Right cardiac atrium (tissue), 5 donors: ENCODE results near the gene CRIP1. TPM values are rescaled to one million over a fixed set of nuclear protein-coding genes. Genes with fewer than 3 reads are reported as not detected.
A peak's percentile ranks its signal among the peaks of the same experiment; 100 is the strongest.

ENCODE experiments used
- ATAC-seq, 2 donors: fragments of 200-7000 bp; cut with Tn5 transposase; one replicate each; pipeline versions ENCODE4 v1.8.0 to v1.9.1; 2020; ENCODE audit warnings: moderate library complexity in 2 of 2, mild to moderate bottlenecking in 1 of 2
- DNase-seq, 3 donors: peaks; one replicate each; pipeline ENCODE4 v3.0.0-alpha.2; 2020
- H3K27ac ChIP-seq: one replicate; pipeline ENCODE4 v1.5.1; 2013; ENCODE audit warnings: mild to moderate bottlenecking, low read length, control low read depth, moderate library complexity
- H3K27me3 ChIP-seq: one replicate; pipeline ENCODE4 v1.6.1; 2013; ENCODE audit not compliant: control insufficient read depth, insufficient read depth
- H3K4me1 ChIP-seq: one replicate; pipeline ENCODE4 v1.6.1; 2013; ENCODE audit warnings: low read length; ENCODE audit not compliant: control insufficient read depth, insufficient read depth
- H3K4me3 ChIP-seq: one replicate; pipeline ENCODE4 v1.5.1; 2013; ENCODE audit warnings: low read length, control low read depth
- H3K9me3 ChIP-seq: one replicate; pipeline ENCODE4 v1.6.1; 2013; ENCODE audit warnings: low read length; ENCODE audit not compliant: control insufficient read depth
- WGBS: extraction: QIAGEN DNeasy Blood & Tissue Kit; methylation state at CpG from one replicate; pipeline ENCODE4 v1.1.7; 2013; 5-methylcytosine and 5-hydroxymethylcytosine counted together
- intact Hi-C, 4 donors: fragments of 100-400 bp; cut with DNase I; formaldehyde crosslinking; loops; one replicate each; pipeline versions ENCODE4 v1.11.0 to v1.14.0; 2022 to 2023
- polyA plus RNA-seq: library from polyadenylated mRNA; stranded (reverse); fragments of 200-250 nt; gene quantifications from one replicate; pipeline ENCODE4 v1.2.3, GENCODE V29; 2013
- total RNA-seq, 4 donors: library from RNA; stranded (reverse); fragmentation: NEBNext Ultra II Directional; extraction: Animal tissue kit (Norgen Biotek cat#: 25700); gene quantifications; one replicate each; pipeline ENCODE4 v1.2.1, GENCODE V29; 2021
- donor health status: healthy with polysubstance abuse.
- donor health status: DM: no; HTN: yes; CAD: no.
- donor health status: DM: no; HTN: no; CAD: no.
- donor health status: DM: no; HTN: yes; CAD: no; lungs with severe emphysema.
- donor health status: DM: yes; HTN: yes; CAD: no.

The CRIP1 gene
- total and polyA plus RNA-seq, 5 donors: 161 to 243 (median 204) TPM

DNA sequence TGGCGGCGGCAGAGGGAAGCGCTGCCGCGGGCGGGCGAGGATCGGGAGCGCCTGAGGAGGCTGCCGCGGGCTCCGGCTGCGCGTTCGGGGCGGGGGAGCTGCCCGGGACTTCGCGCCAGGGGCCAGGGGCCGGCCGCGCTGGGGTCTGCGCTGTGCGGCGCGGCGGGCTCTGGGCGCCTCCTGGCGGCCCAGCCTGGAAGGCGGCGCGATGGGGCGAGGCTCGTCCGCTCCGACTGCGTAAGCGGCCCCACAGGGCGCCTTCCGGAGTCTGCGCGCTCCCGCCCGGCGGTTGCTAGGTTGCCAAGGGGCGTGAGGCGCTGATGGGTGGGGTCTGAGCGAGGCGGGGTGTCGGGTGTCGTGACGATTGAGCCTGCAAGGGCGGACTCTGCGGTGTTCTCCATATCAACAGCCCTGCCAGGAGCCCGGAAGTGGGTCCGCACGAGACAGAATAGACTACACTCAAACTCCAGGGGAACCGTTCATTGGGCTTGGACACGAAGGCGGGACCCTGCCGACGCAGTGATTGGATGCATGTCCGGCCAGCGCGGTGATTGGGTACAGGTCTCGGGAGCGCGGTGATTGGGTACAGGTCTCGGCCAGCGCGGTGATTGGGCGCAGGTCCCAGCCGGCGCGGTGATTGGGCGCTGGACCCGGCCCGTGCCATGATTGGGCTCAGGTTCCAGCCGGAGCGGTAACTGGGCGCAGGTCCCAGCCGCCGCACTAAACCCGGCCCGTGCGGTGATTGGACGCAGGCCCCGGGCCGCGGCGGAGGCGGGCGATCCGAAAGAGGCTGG lies 4.1 kb downstream of the CRIP1 start, which contains the start of gene TEDC1:
Gene TEDC1, plus strand, starts transcription at position 675 of the 794 bp plus-strand sequence. CDS start 130 bp downstream, outside the sequence.
- Histone ChIP-seq H3K4me3 (peak within 1 kb of the TSS; percentile 61), H3K27ac (peak within 1 kb of the TSS; percentile 72), H3K9me3 (no peaks in the 10 kb centered on the region), H3K27me3 (no peaks in the 10 kb centered on the region), H3K4me1 (peaks cover 5% of the 10 kb centered on the region)
- ATAC-seq (peak; percentile 84 to 87), DNase-seq (peak; percentile 100)
- intact Hi-C loops: loop anchor here in 1 of 4 donors (5.0 kb wide), 1 partner anchor 118 kb away; no protein-coding TSS in a partner anchor
- under 1% methylated on average over 94 of the region's 94 CpGs for WGBS

DNA sequence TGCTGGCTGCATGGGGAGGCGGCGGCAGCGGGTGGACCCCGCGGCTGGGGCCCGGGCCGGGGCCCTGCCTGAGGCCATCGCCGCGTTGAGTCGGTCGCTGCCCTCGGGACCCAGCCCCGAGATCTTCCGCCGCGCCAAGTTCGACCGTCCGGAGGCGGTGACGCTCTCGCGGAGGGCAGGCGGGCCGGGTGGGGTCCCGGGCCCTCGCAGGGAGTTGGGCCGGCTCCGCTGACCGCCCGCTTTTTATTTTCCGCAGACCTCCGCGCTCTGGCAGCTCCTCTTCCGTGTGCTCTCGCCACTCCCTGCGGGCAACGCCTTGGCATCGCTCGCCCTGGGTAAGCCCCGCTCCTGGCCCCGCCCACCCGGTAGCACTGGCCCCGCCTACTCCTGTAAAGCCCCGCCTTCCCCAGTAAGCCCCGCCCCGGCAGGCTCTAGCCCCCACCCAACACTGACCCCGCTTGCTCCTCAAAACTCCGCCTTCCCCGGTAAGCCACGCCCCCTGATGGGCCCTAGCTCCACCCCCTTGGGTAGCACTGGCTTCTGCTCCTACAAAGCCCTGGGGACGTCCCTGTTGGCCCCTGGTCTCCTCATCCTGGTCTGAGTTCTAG lies 4.8 kb downstream of the CRIP1 start:
- 2% methylated on average over 53 of the region's 53 CpGs for WGBS
- DNase-seq (peak; percentile 77 to 92 (median 89)), ATAC-seq (peak; percentile 1 to 14)
- intact Hi-C loops: loop anchor here in 1 of 4 donors (5.0 kb wide), 1 partner anchor 119 kb away; no protein-coding TSS in a partner anchor
- Histone ChIP-seq H3K4me3 (peak overlapping the region; percentile 61), H3K9me3 (no peaks in the 10 kb centered on the region), H3K27me3 (no peaks in the 10 kb centered on the region), H3K4me1 (no peaks in the 10 kb centered on the region), H3K27ac (peak overlapping the region; percentile 58)

GRCh38 chr14:105492031-105492970 lies 5.6 kb downstream of the CRIP1 start:
- intact Hi-C loops: loop anchor here in 1 of 4 donors (5.0 kb wide), 1 partner anchor 120 kb away; no protein-coding TSS in a partner anchor
- DNase-seq (peak; percentile 58 to 80 (median 75)), ATAC-seq (no peak)
- 86% methylated on average over 24 of the region's 24 CpGs for WGBS
- Histone ChIP-seq H3K4me1 (no peaks in the 10 kb centered on the region), H3K27ac (no peak overlapping the region), H3K27me3 (no peaks in the 10 kb centered on the region), H3K4me3 (no peak overlapping the region), H3K9me3 (no peaks in the 10 kb centered on the region)

DNA sequence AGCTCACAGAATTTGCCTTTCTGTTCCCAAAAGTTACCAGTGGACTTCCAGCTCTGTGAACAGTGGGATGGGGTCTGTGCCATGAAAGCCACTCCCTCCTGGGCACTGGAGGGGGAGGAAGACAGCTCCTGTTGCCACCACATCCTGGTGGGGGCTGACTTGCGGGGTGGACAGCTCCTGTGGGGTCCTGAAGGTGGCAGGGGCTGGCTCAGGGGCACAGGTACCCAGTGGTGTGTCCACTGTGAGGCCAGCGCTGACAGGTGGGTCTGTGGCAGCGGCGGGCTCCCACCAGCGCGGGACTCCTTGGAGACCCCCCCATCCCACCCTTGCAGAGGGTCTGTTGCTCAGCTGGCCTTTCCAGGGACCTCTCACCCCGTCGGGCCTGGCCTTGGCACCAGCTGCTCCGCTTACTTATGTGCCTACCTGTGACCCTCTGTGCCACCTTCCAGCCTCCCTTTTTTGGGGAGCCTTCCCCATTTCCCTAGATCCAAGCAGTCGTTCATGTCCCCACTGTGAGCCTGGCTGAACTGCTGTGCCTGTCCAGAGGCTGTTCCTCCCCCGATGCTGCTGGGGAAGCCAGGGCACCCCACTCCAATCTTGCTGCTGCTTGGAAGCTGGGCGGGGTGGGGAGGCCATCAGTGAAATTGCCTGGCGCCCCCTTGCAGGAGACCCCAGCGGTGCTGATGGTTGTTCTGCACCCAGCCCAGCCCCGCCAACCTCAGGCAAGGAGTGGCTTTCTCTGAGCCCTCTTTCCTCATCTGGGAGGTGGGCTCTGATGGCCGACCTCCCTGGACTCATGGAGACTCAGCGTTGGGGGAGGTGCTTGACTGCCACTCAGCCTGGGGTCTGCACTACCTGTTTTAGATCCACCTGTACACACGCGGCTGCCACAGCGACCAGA lies 6.5 kb downstream of the CRIP1 start:
- intact Hi-C loops: loop anchor here in 1 of 4 donors (5.0 kb wide), 1 partner anchor 121 kb away; no protein-coding TSS in a partner anchor
- Histone ChIP-seq H3K4me1 (no peaks in the 10 kb centered on the region), H3K9me3 (no peaks in the 10 kb centered on the region), H3K27ac (no peak overlapping the region), H3K4me3 (no peak overlapping the region), H3K27me3 (no peaks in the 10 kb centered on the region)
- 93% methylated on average over 20 of the region's 20 CpGs for WGBS
- ATAC-seq (no peak), DNase-seq (peak in 2 of 3 donors; percentile 66 to 67)

DNA sequence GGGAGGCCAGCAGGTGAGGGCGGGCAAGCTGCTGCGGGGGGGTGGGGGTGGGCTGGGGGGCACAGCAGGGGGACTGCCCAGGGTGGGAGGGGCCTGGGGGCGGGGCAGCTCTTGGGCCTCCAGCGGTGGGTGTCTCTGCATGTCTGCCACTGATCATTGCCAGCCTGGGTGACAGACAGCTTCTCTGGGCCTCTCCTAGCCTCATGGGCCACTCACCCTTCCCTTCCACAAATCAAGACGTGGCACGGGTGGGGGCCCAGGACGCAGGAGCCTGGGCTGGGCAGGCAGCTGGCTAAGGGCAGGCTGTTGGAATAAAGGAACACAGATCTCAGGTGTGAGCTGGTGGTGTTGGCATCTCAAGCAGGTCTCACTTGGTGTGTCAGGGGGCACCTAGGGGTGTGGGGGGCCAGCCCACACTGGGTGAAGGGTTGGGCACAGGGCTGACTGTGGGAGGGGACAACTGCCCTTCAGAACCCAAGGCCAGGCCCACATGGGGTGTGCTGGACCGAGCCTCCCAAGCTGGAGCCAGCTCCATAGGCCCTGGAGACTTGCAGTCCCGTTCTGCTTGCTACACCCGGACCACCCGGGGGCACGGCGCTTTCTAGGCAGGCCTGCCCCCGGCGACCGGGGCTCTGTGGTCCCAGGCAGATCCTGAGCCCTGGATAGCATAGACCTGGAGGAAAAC lies 7.4 kb downstream of the CRIP1 start:
- ATAC-seq (no peak), DNase-seq (peak in 2 of 3 donors; percentile 54 to 70)
- H3K9me3 ChIP-seq: no peaks in the 10 kb centered on the region
- WGBS: 89% methylated on average over 16 of the region's 16 CpGs
- H3K4me3 ChIP-seq: no peak overlapping the region
- no peaks in the 10 kb centered on the region for H3K4me1 ChIP-seq
- H3K27ac ChIP-seq: no peak overlapping the region
- intact Hi-C loops: loop anchor here in 1 of 4 donors (5.0 kb wide), 1 partner anchor 122 kb away; no protein-coding TSS in a partner anchor
- no peaks in the 10 kb centered on the region for H3K27me3 ChIP-seq

GRCh38 chr14:105494606-105494929 lies 7.9 kb downstream of the CRIP1 start:
- H3K4me3 ChIP-seq: no peak overlapping the region
- H3K27me3 ChIP-seq: no peaks in the 10 kb centered on the region
- H3K27ac ChIP-seq: no peak overlapping the region
- ATAC-seq (no peak), DNase-seq (no peak)
- H3K9me3 ChIP-seq: no peaks in the 10 kb centered on the region
- intact Hi-C loops: loop anchor here in 1 of 4 donors (5.0 kb wide), 1 partner anchor 122 kb away; no protein-coding TSS in a partner anchor
- WGBS: 98% methylated on average over 6 of the region's 6 CpGs
- no peaks in the 10 kb centered on the region for H3K4me1 ChIP-seq

DNA sequence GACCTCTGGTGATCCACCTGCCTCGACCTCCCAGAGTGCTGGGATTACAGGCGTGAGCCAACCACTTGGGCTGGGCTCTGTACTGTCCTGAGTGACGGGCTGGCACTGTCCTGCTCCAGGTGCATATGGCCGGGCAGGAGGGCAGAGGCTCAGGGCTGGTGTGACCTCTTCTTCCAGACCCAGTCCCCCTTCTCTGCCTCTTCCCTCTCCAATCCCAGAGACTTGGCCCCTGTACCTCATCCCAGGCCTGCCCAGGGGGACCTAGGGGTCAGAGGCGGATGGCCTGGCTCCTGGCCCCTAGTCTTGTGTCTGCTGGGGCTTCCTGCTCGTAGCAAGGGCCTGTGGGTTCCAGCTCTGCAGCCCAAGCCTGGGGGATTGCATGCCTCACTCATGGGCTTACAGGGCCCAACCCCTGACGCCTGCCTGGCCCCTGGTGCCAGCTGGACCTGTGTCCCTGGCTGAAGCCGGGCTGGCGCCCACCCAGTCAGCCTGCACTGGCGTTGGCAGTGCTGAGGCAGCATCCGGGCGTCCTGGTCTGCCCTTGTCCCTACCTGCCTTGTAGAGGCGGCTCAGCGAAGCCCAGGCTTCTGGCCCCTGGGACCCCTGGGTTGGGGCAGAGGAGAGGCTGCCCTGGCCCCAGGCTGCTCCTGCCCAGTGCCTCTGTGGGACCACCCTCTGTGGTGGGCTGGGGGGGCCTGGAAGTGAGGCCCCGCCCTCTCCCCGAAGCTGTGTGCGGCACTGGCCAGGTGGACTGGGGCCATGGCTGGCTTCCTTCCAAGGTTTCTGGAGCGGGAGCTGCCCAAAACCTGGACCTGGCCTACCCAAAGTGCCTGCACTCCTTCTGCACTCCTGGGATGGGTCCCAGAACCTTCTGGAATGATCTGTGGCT lies 8.7 kb downstream of the CRIP1 start:
- H3K27me3 ChIP-seq: no peaks in the 10 kb centered on the region
- no peak overlapping the region for H3K4me3 ChIP-seq
- no peak for ATAC-seq
- WGBS: 78% methylated on average over 18 of the region's 18 CpGs
- DNase-seq: peak in 2 of 3 donors; percentile 57 to 59
- H3K27ac ChIP-seq: no peak overlapping the region
- no peaks in the 10 kb centered on the region for H3K4me1 ChIP-seq
- no peaks in the 10 kb centered on the region for H3K9me3 ChIP-seq
- intact Hi-C loops: no loop called here

DNA sequence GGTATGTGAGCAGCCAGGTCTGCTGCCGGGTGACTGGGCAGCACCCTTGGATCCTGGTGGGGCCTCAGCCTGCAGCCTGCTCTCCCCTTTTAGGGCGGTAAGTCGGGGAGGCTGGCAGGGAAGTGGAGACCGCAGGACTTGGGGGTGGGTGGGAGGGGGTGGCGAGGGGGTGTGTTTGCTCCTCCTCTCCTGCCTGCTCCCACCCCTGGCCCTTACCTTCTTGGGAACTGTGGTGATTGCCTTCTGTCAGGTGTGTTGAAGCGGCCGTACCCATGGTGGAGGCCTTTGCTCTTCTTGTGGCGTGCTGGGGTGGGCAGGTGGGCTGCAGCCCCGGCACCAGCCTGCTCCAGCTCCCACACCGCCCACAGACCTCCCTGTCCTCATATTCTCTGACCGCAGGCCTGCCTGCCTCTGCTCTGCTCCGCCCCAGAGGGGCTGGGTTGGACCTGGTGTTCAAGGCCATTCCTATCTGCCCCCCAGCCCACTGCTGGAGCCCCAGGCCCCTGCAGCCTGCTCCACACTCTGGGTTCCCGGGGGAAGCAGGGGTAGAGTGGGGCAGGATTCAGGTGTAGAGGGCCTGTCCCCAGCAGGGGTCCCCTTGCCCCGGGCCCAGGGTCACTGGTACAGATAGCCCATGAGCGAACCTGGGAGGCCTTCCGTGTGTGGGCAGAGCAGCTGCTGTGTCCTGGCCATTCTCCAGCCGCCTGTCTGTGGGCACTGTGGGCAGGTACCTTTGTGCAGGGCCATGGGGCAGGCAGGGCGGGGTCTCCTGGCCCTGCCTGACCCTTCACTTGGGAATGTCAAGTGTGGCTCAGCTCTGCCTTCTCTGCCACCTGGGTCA lies 9.5 kb downstream of the CRIP1 start:
- Histone ChIP-seq H3K9me3 (no peaks in the 10 kb centered on the region), H3K27ac (no peak overlapping the region), H3K4me3 (no peak overlapping the region), H3K4me1 (no peaks in the 10 kb centered on the region), H3K27me3 (no peaks in the 10 kb centered on the region)
- DNase-seq (peak in 1 of 3 donors; percentile 53), ATAC-seq (no peak)
- WGBS: 87% methylated on average over 18 of the region's 18 CpGs
- intact Hi-C loops: no loop called here
